Thyroid gland (tissue), 4 donors: Measurements from ENCODE around the gene TTC16.

Experiments
- CTCF ChIP-seq, 6 experiments: fragments of 200-600 bp in 3 of 6; fragments of 450-650 bp in 3 of 6; sonication (generic) in 3 of 6; IDR thresholded peaks; one replicate each; pipeline ENCODE4 v1.5.1; 2016 to 2019; ENCODE audit warnings: antibody characterized with exemption in 6 of 6, mild to moderate bottlenecking in 2 of 6, inconsistent platforms in 1 of 6, moderate library complexity in 1 of 6
- POLR2A ChIP-seq, 2 donors: fragments of 450-650 bp; IDR thresholded peaks; one replicate each; pipeline ENCODE4 v1.6.1; 2017; ENCODE audit warnings: antibody characterized with exemption in 2 of 2, mild to moderate bottlenecking in 2 of 2, moderate library complexity in 1 of 2

GRCh38 chr9:127765418-127765817 lies 49.5 kb downstream of the TTC16 start:
- TF ChIP-seq CTCF (IDR thresholded peaks at IDR 0.05) (no peak), POLR2A (IDR thresholded peaks at IDR 0.05) (no peak)
